Keratinocyte (primary cell): ENCODE measurements around the gene LDB2. TPM values are rescaled to one million over a fixed set of nuclear protein-coding genes. Genes with fewer than 3 reads are reported as not detected.

Source experiments
- DNase-seq: peaks from one replicate; pipeline ENCODE4 v3.0.0-alpha.2; 2011; ENCODE audit warnings: low read depth, missing footprints, low spot score
- FAIRE-seq: peaks from 2 replicates; lab custom pipeline; 2011; peaks lifted over from hg19 to GRCh38; lab: Jason Lieb, UNC
- H2AFZ ChIP-seq: 2 replicates; pipeline ENCODE4 v1.6.0; 2012; ENCODE audit warnings: low read length, control low read depth, inconsistent platforms; ENCODE audit not compliant: control insufficient read depth
- H3K27ac ChIP-seq: 2 replicates; pipeline ENCODE4 v1.5.1; 2011; ENCODE audit warnings: low read length; ENCODE audit not compliant: control insufficient read depth, insufficient read depth
- H3K27me3 ChIP-seq: 3 replicates; pipeline ENCODE4 v1.6.0; 2011; ENCODE audit warnings: low read length; ENCODE audit not compliant: control insufficient read depth, insufficient read depth; ENCODE audit errors: extremely low read depth
- H3K36me3 ChIP-seq, 2 experiments: 2 replicates in 1 of 2; 3 replicates in 1 of 2; pipeline ENCODE4 v1.5.1; 2011; ENCODE audit warnings: low read length in 2 of 2, mild to moderate bottlenecking in 1 of 2; ENCODE audit not compliant: control insufficient read depth in 2 of 2, insufficient read depth in 2 of 2; ENCODE audit errors: extremely low read depth in 1 of 2
- H3K4me1 ChIP-seq: 3 replicates; pipeline ENCODE4 v1.5.1; 2011; ENCODE audit warnings: low read length; ENCODE audit not compliant: control insufficient read depth, insufficient read depth; ENCODE audit errors: extremely low read depth
- H3K4me2 ChIP-seq: 3 replicates; pipeline ENCODE4 v1.6.0; 2011; ENCODE audit warnings: low read depth, low read length; ENCODE audit not compliant: control insufficient read depth, insufficient read depth; ENCODE audit errors: extremely low read depth
- H3K4me3 ChIP-seq, 3 experiments: fragments of 200-600 bp in 1 of 3; sonication (generic) in 1 of 3; 2 replicates in 2 of 3; 3 replicates in 1 of 3; pipeline ENCODE4 v1.5.1; 2011 to 2016; ENCODE audit warnings: low read length in 3 of 3, mild to moderate bottlenecking in 3 of 3, control low read depth in 2 of 3, inconsistent platforms in 1 of 3, low read depth in 1 of 3, mixed read lengths in 1 of 3, mixed run types in 1 of 3, moderate library complexity in 1 of 3; ENCODE audit not compliant: control insufficient read depth in 2 of 3, insufficient read depth in 2 of 3; ENCODE audit errors: extremely low read depth in 1 of 3
- H3K79me2 ChIP-seq: 2 replicates; pipeline ENCODE4 v1.6.0; 2012; ENCODE audit warnings: low read length; ENCODE audit not compliant: control insufficient read depth, insufficient read depth
- H3K9ac ChIP-seq: 3 replicates; pipeline ENCODE4 v1.6.0; 2011; ENCODE audit warnings: low read length; ENCODE audit not compliant: control insufficient read depth, insufficient read depth; ENCODE audit errors: extremely low read depth
- H3K9me1 ChIP-seq: 3 replicates; pipeline ENCODE4 v1.6.0; 2011; ENCODE audit warnings: low read length; ENCODE audit not compliant: control insufficient read depth, insufficient read depth; ENCODE audit errors: extremely low read depth
- H3K9me3 ChIP-seq: 2 replicates; pipeline ENCODE4 v1.5.1; 2012; ENCODE audit warnings: low read depth, low read length; ENCODE audit not compliant: control insufficient read depth
- H4K20me1 ChIP-seq: 3 replicates; pipeline ENCODE4 v1.6.0; 2011; ENCODE audit warnings: low read length; ENCODE audit not compliant: control insufficient read depth, insufficient read depth; ENCODE audit errors: extremely low read depth
- EZH2 ChIP-seq: IDR thresholded peaks from one replicate; pipeline ENCODE4 v1.6.1; 2012; ENCODE audit warnings: inconsistent platforms, mild to moderate bottlenecking, low read length, moderate library complexity
- dilution Hi-C: fragments of 300-500 bp; cut with MboI; formaldehyde crosslinking; loops from one replicate; pipeline ENCODE4 v1.7.0; 2020; ENCODE audit warnings: low sequenced_read_pairs; ENCODE audit not compliant: extremely low pct_ligation_motif_present
- polyA plus RNA-seq, 5 experiments: library from polyadenylated mRNA; depleted of rRNA in 3 of 5; stranded (reverse) in 3 of 5; stranded (forward) in 1 of 5; unstranded in 1 of 5; fragments of >200 nt; gene quantifications; 1 replicate in 1 of 5; 2 replicates in 3 of 5; 3 replicates in 1 of 5; pipeline versions ENCODE4 v1.2.1 to v1.2.3, GENCODE V29; 2011 to 2012; ENCODE audit warnings: missing spikeins in 2 of 5, low read depth in 1 of 5, low replicate concordance in 1 of 5
- TF ChIP-seq, protein P1 (sequence below), 3 experiments: IDR thresholded peaks in 1 of 3; conservative IDR thresholded peaks in 1 of 3; optimal IDR thresholded peaks in 1 of 3; 2 replicates in 2 of 3; 3 replicates in 1 of 3; pipeline versions ENCODE3 to v1.5.1; 2011; ENCODE audit warnings: low read length in 3 of 3, mild to moderate bottlenecking in 3 of 3, moderate library complexity in 2 of 3, control low read depth in 1 of 3, inconsistent platforms in 1 of 3; ENCODE audit not compliant: insufficient read depth in 2 of 3; ENCODE audit errors: extremely low read depth in 1 of 3

The LDB2 gene
- polyA plus RNA-seq, 1 donor (not counting 4 experiments of a cell fraction or from before 2014, with no cell fraction given) = not detected

DNA sequence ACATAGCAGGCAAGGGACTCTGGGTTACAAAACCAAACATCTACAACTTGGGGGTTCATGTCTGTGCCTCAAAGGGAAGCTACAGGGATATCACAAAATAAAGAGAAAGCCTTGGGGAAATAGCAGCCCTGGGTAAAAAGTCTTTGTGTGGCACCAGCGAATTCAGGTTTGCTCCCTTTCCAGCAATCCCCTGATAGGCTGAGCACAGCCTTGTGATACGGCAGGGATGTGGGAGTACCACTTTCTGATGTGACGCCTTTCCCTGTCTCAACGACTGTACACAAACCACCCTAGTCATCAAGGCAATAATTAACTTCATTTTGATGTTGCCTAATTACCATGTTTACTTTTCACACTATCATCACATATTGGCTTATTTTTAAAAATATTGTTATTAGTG lies 164.9 kb downstream of the LDB2 start:
- H4K20me1 ChIP-seq = no peaks in the 10 kb centered on the region
- no peak overlapping the region for H3K27ac ChIP-seq
- no peaks in the 10 kb centered on the region for H3K9me1 ChIP-seq
- TF ChIP-seq EZH2 = no peak
- TF ChIP-seq, protein P1, sequence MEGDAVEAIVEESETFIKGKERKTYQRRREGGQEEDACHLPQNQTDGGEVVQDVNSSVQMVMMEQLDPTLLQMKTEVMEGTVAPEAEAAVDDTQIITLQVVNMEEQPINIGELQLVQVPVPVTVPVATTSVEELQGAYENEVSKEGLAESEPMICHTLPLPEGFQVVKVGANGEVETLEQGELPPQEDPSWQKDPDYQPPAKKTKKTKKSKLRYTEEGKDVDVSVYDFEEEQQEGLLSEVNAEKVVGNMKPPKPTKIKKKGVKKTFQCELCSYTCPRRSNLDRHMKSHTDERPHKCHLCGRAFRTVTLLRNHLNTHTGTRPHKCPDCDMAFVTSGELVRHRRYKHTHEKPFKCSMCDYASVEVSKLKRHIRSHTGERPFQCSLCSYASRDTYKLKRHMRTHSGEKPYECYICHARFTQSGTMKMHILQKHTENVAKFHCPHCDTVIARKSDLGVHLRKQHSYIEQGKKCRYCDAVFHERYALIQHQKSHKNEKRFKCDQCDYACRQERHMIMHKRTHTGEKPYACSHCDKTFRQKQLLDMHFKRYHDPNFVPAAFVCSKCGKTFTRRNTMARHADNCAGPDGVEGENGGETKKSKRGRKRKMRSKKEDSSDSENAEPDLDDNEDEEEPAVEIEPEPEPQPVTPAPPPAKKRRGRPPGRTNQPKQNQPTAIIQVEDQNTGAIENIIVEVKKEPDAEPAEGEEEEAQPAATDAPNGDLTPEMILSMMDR (optimal IDR thresholded peaks at IDR 0.05 in 1 of 3, IDR thresholded peaks at IDR 0.05 in 1 of 3, conservative IDR thresholded peaks at IDR 0.05 in 1 of 3; ENCODE audit: extremely low read depth in 1 of 3, insufficient read depth in 2 of 3, low read length in 3 of 3) = no peak
- no peak overlapping the region for H3K4me2 ChIP-seq
- dilution Hi-C loops = no loop called here
- no peak overlapping the region for H3K9ac ChIP-seq
- no peaks in the 10 kb centered on the region for H3K27me3 ChIP-seq
- H3K36me3 ChIP-seq = no peaks in the 10 kb centered on the region
- DNase-seq = no peak
- no peaks in the 10 kb centered on the region for H3K9me3 ChIP-seq
- no peaks in the 10 kb centered on the region for H3K4me1 ChIP-seq
- FAIRE-seq = no peak
- H3K4me3 ChIP-seq = no peak overlapping the region
- H2AFZ ChIP-seq = no peak overlapping the region
- H3K79me2 ChIP-seq = no peaks in the 10 kb centered on the region

GRCh38 chr4:16732741-16733140 lies 165.7 kb downstream of the LDB2 start:
- TF ChIP-seq, protein P1 (optimal IDR thresholded peaks at IDR 0.05 in 1 of 3, IDR thresholded peaks at IDR 0.05 in 1 of 3, conservative IDR thresholded peaks at IDR 0.05 in 1 of 3; ENCODE audit: extremely low read depth in 1 of 3, insufficient read depth in 2 of 3, low read length in 3 of 3) = no peak
- no peak for TF ChIP-seq EZH2
- H3K36me3 ChIP-seq = no peaks in the 10 kb centered on the region
- no peaks in the 10 kb centered on the region for H3K27me3 ChIP-seq
- dilution Hi-C loops = no loop called here
- no peaks in the 10 kb centered on the region for H3K9me3 ChIP-seq
- no peaks in the 10 kb centered on the region for H3K9me1 ChIP-seq
- H3K4me2 ChIP-seq = no peak overlapping the region
- H3K27ac ChIP-seq = no peak overlapping the region
- no peak overlapping the region for H2AFZ ChIP-seq
- H3K4me1 ChIP-seq = no peaks in the 10 kb centered on the region
- no peaks in the 10 kb centered on the region for H3K79me2 ChIP-seq
- H3K9ac ChIP-seq = no peak overlapping the region
- DNase-seq (no peak), FAIRE-seq (no peak)
- no peaks in the 10 kb centered on the region for H4K20me1 ChIP-seq
- H3K4me3 ChIP-seq = no peak overlapping the region
